ENCODE measurements around the gene C3orf70. TPM values are rescaled to one million over a fixed set of nuclear protein-coding genes. Genes with fewer than 3 reads are reported as not detected.

Gene C3orf70
- total and polyA plus RNA-seq, 2 of the 8 experiments (the other 6 are each of a cell fraction or from before 2014, with no cell fraction given), result 1.7 to 2.0 TPM

DNA sequence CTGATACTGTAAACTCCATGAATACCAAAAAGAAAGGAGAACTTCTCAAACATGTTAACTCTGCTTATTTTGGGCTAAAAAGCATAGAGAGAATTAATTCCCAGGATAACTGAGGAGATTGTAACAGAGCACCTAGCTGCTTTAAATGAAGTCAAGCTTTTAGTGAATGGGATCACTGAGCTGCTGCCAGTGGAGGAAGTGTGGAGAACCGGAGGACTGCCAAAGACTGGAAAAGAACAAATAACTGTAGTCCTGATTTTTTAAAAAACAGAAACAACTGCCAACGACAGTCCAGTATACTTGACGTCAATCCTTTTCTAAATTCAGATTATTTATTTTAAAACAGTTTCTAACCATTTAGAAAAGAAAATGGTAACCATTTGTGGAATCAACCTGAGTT, 3.3 kb downstream of the C3orf70 start (continued):
- TF ChIP-seq RNF2 (IDR thresholded peaks at IDR 0.05; ENCODE audit: borderline replicate concordance, low read depth, low read length, missing control alignments, poor library complexity, severe bottlenecking), result no peak
- TF ChIP-seq RBBP5 (IDR thresholded peaks at IDR 0.05; ENCODE audit: borderline replicate concordance, low read depth, low read length), result no peak
- no peak for TF ChIP-seq GTF2F1 (IDR thresholded peaks at IDR 0.05; ENCODE audit: borderline replicate concordance, low read depth, low read length)
- TF ChIP-seq EGR1 (IDR thresholded peaks at IDR 0.05; ENCODE audit: borderline replicate concordance, low read depth, low read length), result no peak
- no peak for TF ChIP-seq ZNF274 (IDR thresholded peaks at IDR 0.05; ENCODE audit: borderline replicate concordance, extremely low read depth, low read length)
